HG02840 (cell line): ENCODE results near the gene AMACR.

Source experiments
- ATAC-seq: cut with Tn5 transposase; IDR thresholded peaks from one replicate; pipeline ENCODE4 v1.9.1; 2021; ENCODE audit warnings: mild to moderate bottlenecking, moderate library complexity, moderate number of reproducible peaks; ENCODE audit not compliant: unreplicated experiment, low FRiP score

AMACR gene

GRCh38 chr5:34007621-34008600, at the start of gene AMACR:
AMACR (minus strand) TSS chr5:34008050; CDS start chr5:34008019, 31 bp downstream.
- ATAC-seq = peak; percentile 83

- no peak for ATAC-seq
Observed at GRCh38 chr5:34057569-34057968, 49.7 kb upstream of the AMACR start.

GRCh38 chr5:34057118-34057517, 49.3 kb upstream of the AMACR start:
- no peak for ATAC-seq

- ATAC-seq = no peak
Observed at GRCh38 chr5:34055667-34056066, 47.8 kb upstream of the AMACR start.

- ATAC-seq = no peak
Observed at GRCh38 chr5:34054400-34054729, 46.5 kb upstream of the AMACR start.

GRCh38 chr5:34053571-34054399, 45.9 kb upstream of the AMACR start:
- no peak for ATAC-seq

- ATAC-seq = no peak
Observed at GRCh38 chr5:34053133-34053532, 45.3 kb upstream of the AMACR start.

- ATAC-seq = no peak
Observed at GRCh38 chr5:34051374-34051980, 43.6 kb upstream of the AMACR start.

- no peak for ATAC-seq
Observed at GRCh38 chr5:34047774-34048572, 40.1 kb upstream of the AMACR start.

GRCh38 chr5:34047143-34047542, 39.3 kb upstream of the AMACR start:
- ATAC-seq = no peak

- no peak for ATAC-seq
Observed at GRCh38 chr5:34045996-34046395, 38.1 kb upstream of the AMACR start.

GRCh38 chr5:34045023-34045422, 37.2 kb upstream of the AMACR start:
- ATAC-seq = no peak

GRCh38 chr5:34043099-34043876, 35.4 kb upstream of the AMACR start, which contains the start of gene C1QTNF3:
C1QTNF3 (minus strand) TSS chr5:34043213; CDS start chr5:34043125, 88 bp downstream.
- ATAC-seq = no peak

- no peak for ATAC-seq
Observed at GRCh38 chr5:34042321-34042720, 34.5 kb upstream of the AMACR start.

- no peak for ATAC-seq
Observed at GRCh38 chr5:34041247-34041972, 33.6 kb upstream of the AMACR start.

GRCh38 chr5:34040472-34040871, 32.6 kb upstream of the AMACR start:
- no peak for ATAC-seq

- ATAC-seq = no peak
Observed at GRCh38 chr5:34039398-34040157, 31.7 kb upstream of the AMACR start.

- no peak for ATAC-seq
Observed at GRCh38 chr5:34038838-34039237, 31.0 kb upstream of the AMACR start.
